Activated CD8-positive, alpha-beta memory T cell treated with anti-CD3 and anti-CD28 coated beads for 4 hours (primary cell): Measurements from ENCODE around the gene STIMATE.

Source experiments
- DNase-seq, 2 donors: peaks; one replicate each; pipeline ENCODE4 v3.0.0-alpha.2; 2020; ENCODE audit warnings: low read depth in 2 of 2

The STIMATE gene

GRCh38 chr3:52791366-52791765 is 106.0 kb downstream of the STIMATE start:
- DNase-seq = no peak

DNA sequence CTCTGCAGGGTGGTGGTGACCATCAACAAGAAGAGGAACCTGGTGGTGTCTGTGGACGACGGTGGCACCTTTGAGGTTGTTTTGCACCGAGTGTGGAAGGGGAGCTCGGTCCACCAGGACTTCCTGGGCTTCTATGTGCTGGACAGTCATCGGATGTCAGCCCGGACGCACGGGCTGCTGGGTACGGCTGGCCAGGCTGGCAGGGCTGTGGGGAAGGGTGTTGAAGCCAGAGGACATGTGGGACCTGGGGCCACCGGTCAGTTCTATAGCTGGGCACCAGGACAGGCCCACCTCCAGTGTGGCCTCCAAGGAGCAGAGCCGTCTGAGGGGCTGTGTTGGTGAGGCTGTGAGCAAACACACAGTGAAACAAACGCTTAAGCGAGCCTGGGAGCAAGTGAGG is 106.6 kb downstream of the STIMATE start:
- no peak for DNase-seq

DNA sequence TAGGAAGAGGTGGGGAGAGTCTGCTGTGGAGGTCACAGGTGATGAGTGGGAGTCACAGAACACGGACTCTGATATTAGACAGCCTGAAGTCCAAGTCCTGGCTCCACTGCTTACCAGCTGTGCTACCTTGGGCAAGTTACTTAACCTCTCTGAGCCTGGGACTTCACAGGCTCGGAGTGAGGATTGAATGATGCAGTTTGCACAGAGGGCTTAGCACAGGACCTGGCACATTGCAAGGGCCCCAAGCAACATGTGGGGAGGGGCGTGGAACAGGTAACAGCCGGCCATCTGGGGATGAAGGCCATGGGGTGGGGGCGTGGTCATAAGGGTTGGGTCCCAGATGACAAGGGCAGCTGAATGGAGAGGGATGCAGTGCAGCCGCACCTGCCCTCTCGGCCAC is 107.0 kb downstream of the STIMATE start:
- no peak for DNase-seq

GRCh38 chr3:52789746-52790040 is 107.7 kb downstream of the STIMATE start:
- DNase-seq = no peak

DNA sequence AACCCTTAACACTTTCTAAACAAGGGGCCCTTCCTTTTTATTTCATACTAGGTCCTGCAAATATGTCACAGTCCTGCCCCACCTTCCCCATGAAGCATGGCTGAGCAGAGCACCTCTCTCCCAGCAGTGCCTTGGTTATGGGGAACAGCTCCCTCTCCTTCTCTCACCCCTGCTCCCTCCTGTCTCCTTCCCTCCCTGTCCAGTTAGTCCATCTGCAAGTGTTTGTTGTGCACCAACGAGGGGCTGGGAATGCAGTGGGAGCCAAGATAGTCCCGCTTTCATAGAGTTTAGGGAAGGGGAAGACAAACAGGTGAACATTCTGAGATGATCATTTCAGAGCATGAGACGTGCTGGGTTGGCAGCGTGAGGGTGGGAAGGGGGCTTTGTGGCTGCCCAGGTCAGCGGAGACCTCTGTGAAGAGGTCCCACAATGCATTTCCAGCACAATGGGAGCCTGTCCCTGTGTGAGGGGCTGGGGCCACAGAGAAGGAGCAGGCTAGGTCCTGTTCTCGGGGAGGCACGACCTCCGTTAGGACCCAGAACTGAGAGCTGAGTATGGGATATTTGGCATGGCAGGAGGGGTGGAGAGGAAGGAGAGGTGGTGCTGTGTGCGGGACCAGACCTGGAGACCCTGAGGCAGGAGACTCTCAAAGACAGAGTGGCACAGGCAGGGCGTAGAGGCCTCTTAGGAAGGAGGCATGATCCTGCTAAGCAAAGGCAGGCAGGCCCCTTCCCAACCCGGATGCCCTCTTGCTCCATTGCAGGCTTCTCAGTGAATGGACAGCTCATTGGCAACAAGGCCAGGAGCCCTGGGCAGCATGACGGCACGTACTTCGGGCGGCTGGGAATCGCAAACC is 108.2 kb downstream of the STIMATE start:
- DNase-seq = no peak

GRCh38 chr3:52787672-52788625 is 109.4 kb downstream of the STIMATE start:
- no peak for DNase-seq

GRCh38 chr3:52787246-52787645 is 110.1 kb downstream of the STIMATE start:
- no peak for DNase-seq
